Caco-2 (cell line): Measurements from ENCODE around the gene BTBD6. TPM values are rescaled to one million over a fixed set of nuclear protein-coding genes. Genes with fewer than 3 reads are reported as not detected.

Experiments
- BruUV-seq: library from RNA; stranded (reverse); fragments of 400-500 nt; replicated peaks from 2 replicates; lab custom pipeline; 2021; lab: Mats Ljungman, UMichigan
- CTCF ChIA-PET: fragments of 300-600 bp; sonication (Branson Sonifier 250); formaldehyde crosslinking; loops from one replicate; lab custom pipeline; 2022; ENCODE audit warnings: antibody characterized with exemption; lab: Charles Lee
- POLR2A ChIA-PET: fragments of 300-600 bp; sonication (Branson Sonifier 250); formaldehyde crosslinking; loops from one replicate; lab custom pipeline; 2022; ENCODE audit warnings: antibody characterized with exemption; lab: Charles Lee
- DNase-seq, 2 experiments: peaks; one replicate each; pipeline versions ENCODE4 v3.0.0 to v3.0.0-alpha.2; 2020 to 2022
- H3K27me3 ChIP-seq: replicated peaks from 2 replicates; pipeline ENCODE4 v1.6.0; 2011; ENCODE audit warnings: low read length; ENCODE audit not compliant: control insufficient read depth, insufficient read depth
- H3K36me3 ChIP-seq: 2 replicates; pipeline ENCODE4 v1.5.1; 2011; ENCODE audit warnings: low read length; ENCODE audit not compliant: control insufficient read depth, insufficient read depth
- H3K4me1 ChIP-seq: fragments of 250-450 bp; sonication (Bioruptor Pico); 2 replicates; pipeline ENCODE4 v1.5.1; 2020; ENCODE audit warnings: mild to moderate bottlenecking
- H3K4me3 ChIP-seq: 2 replicates; pipeline ENCODE4 v1.5.1; 2011; ENCODE audit warnings: low read depth, mild to moderate bottlenecking, control low read depth, low read length
- H3K9me3 ChIP-seq: fragments of 250-450 bp; sonication (Bioruptor Pico); 2 replicates; pipeline ENCODE4 v1.5.1; 2020; ENCODE audit warnings: mild to moderate bottlenecking, moderate library complexity
- H3K27ac Mint-ChIP-seq: one replicate; pipeline ENCODE4 v1.8.0; 2022; ENCODE audit warnings: mixed read lengths; ENCODE audit not compliant: unreplicated experiment
- H3K27me3 Mint-ChIP-seq: one replicate; pipeline ENCODE4 v1.8.0; 2022; ENCODE audit warnings: mixed read lengths; ENCODE audit not compliant: insufficient read depth, unreplicated experiment
- H3K36me3 Mint-ChIP-seq: one replicate; pipeline ENCODE4 v1.8.0; 2022; ENCODE audit warnings: mild to moderate bottlenecking, mixed read lengths; ENCODE audit not compliant: insufficient read depth, unreplicated experiment
- H3K4me1 Mint-ChIP-seq: one replicate; pipeline ENCODE4 v1.8.0; 2022; ENCODE audit warnings: low read depth, mixed read lengths; ENCODE audit not compliant: unreplicated experiment
- H3K4me3 Mint-ChIP-seq: one replicate; pipeline ENCODE4 v1.8.0; 2022; ENCODE audit warnings: mild to moderate bottlenecking, moderate library complexity, mixed read lengths; ENCODE audit not compliant: unreplicated experiment
- H3K9me3 Mint-ChIP-seq: one replicate; pipeline ENCODE4 v1.8.0; 2022; ENCODE audit warnings: mixed read lengths; ENCODE audit not compliant: unreplicated experiment
- intact Hi-C: fragments of 100-400 bp; cut with micrococcal nuclease; formaldehyde crosslinking; loops from one replicate; pipeline ENCODE4 v1.10.0; 2022; ENCODE audit not compliant: unreplicated experiment
- total RNA-seq: library from RNA; stranded (reverse); gene quantifications from 2 replicates; pipeline ENCODE4 v1.2.3, GENCODE V29; 2022
- TF ChIP-seq, protein P1 (sequence below), 2 experiments: fragments of 200-600 bp in 1 of 2; IDR thresholded peaks; 1 replicate in 1 of 2; 2 replicates in 1 of 2; pipeline versions ENCODE4 v1.5.1 to v1.8.0; 2011 to 2022; ENCODE audit warnings: antibody characterized with exemption in 1 of 2, control low read depth in 1 of 2, inconsistent platforms in 1 of 2, low read depth in 1 of 2, low read length in 1 of 2, mild to moderate bottlenecking in 1 of 2, moderate library complexity in 1 of 2; ENCODE audit not compliant: insufficient read depth in 1 of 2, severe bottlenecking in 1 of 2, unreplicated experiment in 1 of 2

The BTBD6 gene
- total RNA-seq, 1 experiment from 2014 or later: 25.3 TPM

DNA sequence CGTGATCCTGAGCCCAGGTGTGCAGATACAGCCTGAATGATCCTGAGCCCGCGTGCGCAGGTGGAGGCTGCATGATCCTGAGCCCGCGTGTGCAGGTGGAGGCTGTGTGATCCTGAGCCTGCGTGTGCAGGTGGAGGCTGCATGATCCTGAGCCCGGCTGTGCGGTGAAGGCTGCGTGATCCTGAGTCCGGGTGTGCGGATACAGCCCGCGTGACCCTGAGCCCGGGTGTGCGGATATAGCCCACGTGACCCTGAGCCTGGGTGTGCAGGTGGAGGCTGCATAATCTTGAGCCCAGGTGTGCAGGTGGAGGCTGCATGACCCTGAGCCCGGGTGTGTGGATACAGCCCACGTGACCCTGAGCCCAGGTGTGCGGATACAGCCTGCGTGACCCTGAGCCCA is 32.2 kb downstream of the BTBD6 start:
- no peak overlapping the region for H3K4me3 ChIP-seq
- Mint-ChIP-seq H3K9me3 (no peaks in the 10 kb centered on the region), H3K4me3 (no peak overlapping the region), H3K27ac (no peak overlapping the region), H3K36me3 (peaks cover 7% of the 10 kb centered on the region), H3K27me3 (no peaks in the 10 kb centered on the region), H3K4me1 (no peaks in the 10 kb centered on the region)
- no TSS peak for BruUV-seq
- H3K36me3 ChIP-seq: no peaks in the 10 kb centered on the region
- no peaks in the 10 kb centered on the region for H3K9me3 ChIP-seq
- intact Hi-C loops: loop anchor here (2.0 kb wide), 1 partner anchor 78 kb away; no protein-coding TSS in a partner anchor
- H3K27me3 ChIP-seq: no peaks in the 10 kb centered on the region
- ChIA-PET POLR2A (no interaction called here), CTCF (no interaction called here)
- TF ChIP-seq, protein P1, sequence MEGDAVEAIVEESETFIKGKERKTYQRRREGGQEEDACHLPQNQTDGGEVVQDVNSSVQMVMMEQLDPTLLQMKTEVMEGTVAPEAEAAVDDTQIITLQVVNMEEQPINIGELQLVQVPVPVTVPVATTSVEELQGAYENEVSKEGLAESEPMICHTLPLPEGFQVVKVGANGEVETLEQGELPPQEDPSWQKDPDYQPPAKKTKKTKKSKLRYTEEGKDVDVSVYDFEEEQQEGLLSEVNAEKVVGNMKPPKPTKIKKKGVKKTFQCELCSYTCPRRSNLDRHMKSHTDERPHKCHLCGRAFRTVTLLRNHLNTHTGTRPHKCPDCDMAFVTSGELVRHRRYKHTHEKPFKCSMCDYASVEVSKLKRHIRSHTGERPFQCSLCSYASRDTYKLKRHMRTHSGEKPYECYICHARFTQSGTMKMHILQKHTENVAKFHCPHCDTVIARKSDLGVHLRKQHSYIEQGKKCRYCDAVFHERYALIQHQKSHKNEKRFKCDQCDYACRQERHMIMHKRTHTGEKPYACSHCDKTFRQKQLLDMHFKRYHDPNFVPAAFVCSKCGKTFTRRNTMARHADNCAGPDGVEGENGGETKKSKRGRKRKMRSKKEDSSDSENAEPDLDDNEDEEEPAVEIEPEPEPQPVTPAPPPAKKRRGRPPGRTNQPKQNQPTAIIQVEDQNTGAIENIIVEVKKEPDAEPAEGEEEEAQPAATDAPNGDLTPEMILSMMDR (IDR thresholded peaks at IDR 0.05; ENCODE audit: insufficient read depth in 1 of 2, low read depth in 1 of 2, low read length in 1 of 2, severe bottlenecking in 1 of 2, unreplicated experiment in 1 of 2): no peak
- no peak for DNase-seq
- no peaks in the 10 kb centered on the region for H3K4me1 ChIP-seq

- Histone ChIP-seq H3K36me3 (no peaks in the 10 kb centered on the region), H3K4me1 (no peaks in the 10 kb centered on the region), H3K9me3 (no peaks in the 10 kb centered on the region), H3K4me3 (no peak overlapping the region), H3K27me3 (no peaks in the 10 kb centered on the region)
- DNase-seq: peak in 1 of 2 experiments; percentile 29
- TF ChIP-seq, protein P1 (IDR thresholded peaks at IDR 0.05; ENCODE audit: insufficient read depth in 1 of 2, low read depth in 1 of 2, low read length in 1 of 2, severe bottlenecking in 1 of 2, unreplicated experiment in 1 of 2): peak; percentile 34 to 70
- Mint-ChIP-seq H3K4me1 (no peaks in the 10 kb centered on the region), H3K27me3 (no peaks in the 10 kb centered on the region), H3K27ac (no peak overlapping the region), H3K36me3 (peaks cover 7% of the 10 kb centered on the region), H3K4me3 (no peak overlapping the region), H3K9me3 (no peaks in the 10 kb centered on the region)
- ChIA-PET CTCF (interaction anchor here (0.7 kb wide), 1 partner anchor 20 kb away, joined by 3 read pairs; no protein-coding TSS in a partner anchor), POLR2A (no interaction called here)
- intact Hi-C loops: loop anchor here (2.0 kb wide), 1 partner anchor 79 kb away; no protein-coding TSS in a partner anchor
- no TSS peak for BruUV-seq
Observed at GRCh38 chr14:105281371-105282097, 33.2 kb downstream of the BTBD6 start.

- Histone ChIP-seq H3K27me3 (no peaks in the 10 kb centered on the region), H3K9me3 (no peaks in the 10 kb centered on the region), H3K36me3 (no peaks in the 10 kb centered on the region), H3K4me3 (no peak overlapping the region), H3K4me1 (no peaks in the 10 kb centered on the region)
- H3K36me3 Mint-ChIP-seq: peaks cover 7% of the 10 kb centered on the region
- no peaks in the 10 kb centered on the region for H3K9me3 Mint-ChIP-seq
- H3K4me1 Mint-ChIP-seq: no peaks in the 10 kb centered on the region
- no TSS peak for BruUV-seq
- no peaks in the 10 kb centered on the region for H3K27me3 Mint-ChIP-seq
- TF ChIP-seq, protein P1 (IDR thresholded peaks at IDR 0.05; ENCODE audit: insufficient read depth in 1 of 2, low read depth in 1 of 2, low read length in 1 of 2, severe bottlenecking in 1 of 2, unreplicated experiment in 1 of 2): no peak
- no peak for DNase-seq
- intact Hi-C loops: no loop called here
- no peak overlapping the region for H3K4me3 Mint-ChIP-seq
- CTCF ChIA-PET: interaction anchor here (0.7 kb wide), 2 partner anchors 19 to 44 kb away, joined by 3 read pairs; no protein-coding TSS in a partner anchor
- POLR2A ChIA-PET: no interaction called here
- H3K27ac Mint-ChIP-seq: no peak overlapping the region
Observed at GRCh38 chr14:105282098-105282725, 33.9 kb downstream of the BTBD6 start.
